DOHH2 (cell line): ENCODE results near the gene RPS2.

Source experiments
- H3F3A ChIP-seq: fragments of 200-600 bp; sonication (generic), shearing (Covaris generic); 2 replicates; pipeline ENCODE4 v1.6.0; 2016; ENCODE audit warnings: antibody characterized with exemption, mild to moderate bottlenecking; ENCODE audit not compliant: control insufficient read depth, insufficient read depth
- H3K27ac ChIP-seq: fragments of 200-600 bp; sonication (generic); 2 replicates; pipeline ENCODE4 v1.5.1; 2014; ENCODE audit warnings: low read depth, mild to moderate bottlenecking, low read length, moderate library complexity
- H3K27me3 ChIP-seq: fragments of 200-600 bp; sonication (generic); 2 replicates; pipeline ENCODE4 v1.6.1; 2014; ENCODE audit warnings: mild to moderate bottlenecking, low read length, mixed read lengths; ENCODE audit not compliant: control insufficient read depth
- H3K36me3 ChIP-seq: fragments of 200-600 bp; sonication (generic); 2 replicates; pipeline ENCODE4 v1.6.1; 2014; ENCODE audit warnings: mild to moderate bottlenecking, low read length, moderate library complexity, mixed read lengths; ENCODE audit not compliant: control insufficient read depth
- H3K4me1 ChIP-seq: fragments of 200-600 bp; sonication (generic); 2 replicates; pipeline ENCODE4 v1.6.1; 2014; ENCODE audit warnings: mild to moderate bottlenecking, low read length, mixed read lengths; ENCODE audit not compliant: control insufficient read depth
- H3K4me2 ChIP-seq: fragments of 200-600 bp; sonication (generic); 2 replicates; pipeline ENCODE4 v1.6.0; 2014; ENCODE audit warnings: mild to moderate bottlenecking, low read length, moderate library complexity
- H3K4me3 ChIP-seq: fragments of 200-600 bp; sonication (generic); 2 replicates; pipeline ENCODE4 v1.5.1; 2014; ENCODE audit warnings: mild to moderate bottlenecking, low read length, mixed read lengths
- H3K79me2 ChIP-seq: fragments of 200-600 bp; sonication (generic); 2 replicates; pipeline ENCODE4 v1.6.1; 2014; ENCODE audit warnings: mild to moderate bottlenecking, low read length, mixed read lengths; ENCODE audit not compliant: control insufficient read depth
- H3K9me2 ChIP-seq: fragments of 200-600 bp; sonication (generic); replicated peaks from 2 replicates; pipeline ENCODE4 v1.6.1; 2014; ENCODE audit warnings: mild to moderate bottlenecking, low read length, mixed read lengths; ENCODE audit not compliant: control insufficient read depth
- H3K9me3 ChIP-seq: fragments of 200-600 bp; sonication (generic); 2 replicates; pipeline ENCODE4 v1.6.1; 2014; ENCODE audit warnings: antibody characterized with exemption, low read length, mixed read lengths; ENCODE audit not compliant: control insufficient read depth, insufficient read depth
- H4K20me1 ChIP-seq: fragments of 200-600 bp; sonication (generic); 2 replicates; pipeline ENCODE4 v1.6.0; 2014; ENCODE audit warnings: low read depth, mild to moderate bottlenecking, antibody characterized with exemption, low read length, moderate library complexity; ENCODE audit not compliant: control insufficient read depth, insufficient read depth
- EZH2phosphoT487 ChIP-seq: fragments of 200-600 bp; sonication (generic); IDR thresholded peaks from 2 replicates; pipeline ENCODE4 v1.6.1; 2017; ENCODE audit warnings: borderline replicate concordance, mild to moderate bottlenecking, antibody characterized with exemption, low read length, moderate library complexity, mixed read lengths
- TF ChIP-seq, protein P1 (sequence below): fragments of 200-600 bp; sonication (generic); IDR thresholded peaks from one replicate; pipeline ENCODE4 v1.5.1; 2014; ENCODE audit warnings: antibody characterized with exemption, mild to moderate bottlenecking, low read depth, low read length; ENCODE audit not compliant: poor library complexity, severe bottlenecking

RPS2 gene

DNA sequence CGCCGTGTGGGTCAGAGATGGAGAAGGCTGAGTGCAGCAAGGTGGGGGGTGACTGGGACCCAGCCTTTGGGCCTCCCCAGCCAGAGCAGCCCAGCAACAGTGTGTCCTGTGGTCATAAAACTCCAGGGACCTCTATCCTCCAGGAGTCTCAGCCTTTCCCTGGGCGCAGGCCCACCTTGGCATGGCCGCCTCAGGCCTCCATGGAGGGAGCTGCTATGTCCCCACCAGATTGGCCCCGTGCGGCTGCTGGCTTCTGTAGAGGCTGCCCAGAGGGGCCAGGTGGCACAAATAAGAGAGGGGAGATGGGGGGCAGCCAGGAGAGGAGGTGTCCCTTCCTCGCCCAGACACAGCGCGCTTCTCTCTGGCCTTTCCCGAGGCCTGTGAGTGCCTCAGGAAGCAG is 22.6 kb upstream of the RPS2 start:
- peaks cover 34% of the 10 kb centered on the region for H3K27me3 ChIP-seq
- no peak overlapping the region for H3K27ac ChIP-seq
- peaks cover 18% of the 10 kb centered on the region for H3F3A ChIP-seq
- no peaks in the 10 kb centered on the region for H3K9me2 ChIP-seq
- no peak overlapping the region for H3K4me2 ChIP-seq
- TF ChIP-seq, protein P1, sequence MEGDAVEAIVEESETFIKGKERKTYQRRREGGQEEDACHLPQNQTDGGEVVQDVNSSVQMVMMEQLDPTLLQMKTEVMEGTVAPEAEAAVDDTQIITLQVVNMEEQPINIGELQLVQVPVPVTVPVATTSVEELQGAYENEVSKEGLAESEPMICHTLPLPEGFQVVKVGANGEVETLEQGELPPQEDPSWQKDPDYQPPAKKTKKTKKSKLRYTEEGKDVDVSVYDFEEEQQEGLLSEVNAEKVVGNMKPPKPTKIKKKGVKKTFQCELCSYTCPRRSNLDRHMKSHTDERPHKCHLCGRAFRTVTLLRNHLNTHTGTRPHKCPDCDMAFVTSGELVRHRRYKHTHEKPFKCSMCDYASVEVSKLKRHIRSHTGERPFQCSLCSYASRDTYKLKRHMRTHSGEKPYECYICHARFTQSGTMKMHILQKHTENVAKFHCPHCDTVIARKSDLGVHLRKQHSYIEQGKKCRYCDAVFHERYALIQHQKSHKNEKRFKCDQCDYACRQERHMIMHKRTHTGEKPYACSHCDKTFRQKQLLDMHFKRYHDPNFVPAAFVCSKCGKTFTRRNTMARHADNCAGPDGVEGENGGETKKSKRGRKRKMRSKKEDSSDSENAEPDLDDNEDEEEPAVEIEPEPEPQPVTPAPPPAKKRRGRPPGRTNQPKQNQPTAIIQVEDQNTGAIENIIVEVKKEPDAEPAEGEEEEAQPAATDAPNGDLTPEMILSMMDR, result no peak
- TF ChIP-seq EZH2phosphoT487, result no peak
- peaks cover 27% of the 10 kb centered on the region for H3K36me3 ChIP-seq
- H3K79me2 ChIP-seq, result peaks cover 17% of the 10 kb centered on the region
- H3K4me1 ChIP-seq, result peaks cover 40% of the 10 kb centered on the region
- H3K4me3 ChIP-seq, result no peak overlapping the region
- no peaks in the 10 kb centered on the region for H3K9me3 ChIP-seq
- H4K20me1 ChIP-seq, result no peaks in the 10 kb centered on the region

DNA sequence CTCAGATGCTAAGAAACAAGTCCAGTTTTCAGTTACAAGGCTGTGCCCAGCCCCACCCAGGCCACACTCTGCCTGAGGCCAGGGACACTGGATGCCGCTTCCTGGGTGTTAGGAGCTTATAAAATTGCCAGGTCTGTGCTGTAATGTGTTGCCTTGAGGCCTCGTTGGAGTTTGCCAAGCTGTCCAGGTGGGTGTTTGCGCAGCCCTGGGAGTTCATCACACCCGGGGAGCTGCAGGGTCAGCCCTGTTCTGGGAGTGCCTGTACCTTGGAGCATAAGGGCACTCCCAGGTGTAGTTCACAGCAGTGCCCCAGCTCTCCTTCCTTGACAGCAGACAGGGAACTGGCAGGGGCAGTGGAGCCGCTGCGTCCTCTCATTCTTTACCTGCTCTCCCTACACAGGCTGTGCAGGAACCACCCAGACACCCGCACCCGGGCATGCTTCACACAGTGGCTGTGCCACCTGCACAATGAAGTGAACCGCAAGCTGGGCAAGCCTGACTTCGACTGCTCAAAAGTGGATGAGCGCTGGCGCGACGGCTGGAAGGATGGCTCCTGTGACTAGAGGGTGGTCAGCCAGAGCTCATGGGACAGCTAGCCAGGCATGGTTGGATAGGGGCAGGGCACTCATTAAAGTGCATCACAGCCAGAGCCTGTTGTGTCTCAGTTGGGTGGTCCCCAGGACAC is 21.0 kb upstream of the RPS2 start:
- Histone ChIP-seq H3K36me3 (peaks cover 27% of the 10 kb centered on the region), H3K9me2 (no peaks in the 10 kb centered on the region), H3K9me3 (no peaks in the 10 kb centered on the region), H3K27ac (no peak overlapping the region), H3K4me3 (peak overlapping the region; percentile 98), H3K27me3 (peaks cover 45% of the 10 kb centered on the region), H3K4me2 (peak overlapping the region; percentile 99), H3F3A (peaks cover 17% of the 10 kb centered on the region), H3K4me1 (peaks cover 34% of the 10 kb centered on the region), H4K20me1 (no peaks in the 10 kb centered on the region), H3K79me2 (peaks cover 17% of the 10 kb centered on the region)
- TF ChIP-seq, protein P1, result no peak
- no peak for TF ChIP-seq EZH2phosphoT487

DNA sequence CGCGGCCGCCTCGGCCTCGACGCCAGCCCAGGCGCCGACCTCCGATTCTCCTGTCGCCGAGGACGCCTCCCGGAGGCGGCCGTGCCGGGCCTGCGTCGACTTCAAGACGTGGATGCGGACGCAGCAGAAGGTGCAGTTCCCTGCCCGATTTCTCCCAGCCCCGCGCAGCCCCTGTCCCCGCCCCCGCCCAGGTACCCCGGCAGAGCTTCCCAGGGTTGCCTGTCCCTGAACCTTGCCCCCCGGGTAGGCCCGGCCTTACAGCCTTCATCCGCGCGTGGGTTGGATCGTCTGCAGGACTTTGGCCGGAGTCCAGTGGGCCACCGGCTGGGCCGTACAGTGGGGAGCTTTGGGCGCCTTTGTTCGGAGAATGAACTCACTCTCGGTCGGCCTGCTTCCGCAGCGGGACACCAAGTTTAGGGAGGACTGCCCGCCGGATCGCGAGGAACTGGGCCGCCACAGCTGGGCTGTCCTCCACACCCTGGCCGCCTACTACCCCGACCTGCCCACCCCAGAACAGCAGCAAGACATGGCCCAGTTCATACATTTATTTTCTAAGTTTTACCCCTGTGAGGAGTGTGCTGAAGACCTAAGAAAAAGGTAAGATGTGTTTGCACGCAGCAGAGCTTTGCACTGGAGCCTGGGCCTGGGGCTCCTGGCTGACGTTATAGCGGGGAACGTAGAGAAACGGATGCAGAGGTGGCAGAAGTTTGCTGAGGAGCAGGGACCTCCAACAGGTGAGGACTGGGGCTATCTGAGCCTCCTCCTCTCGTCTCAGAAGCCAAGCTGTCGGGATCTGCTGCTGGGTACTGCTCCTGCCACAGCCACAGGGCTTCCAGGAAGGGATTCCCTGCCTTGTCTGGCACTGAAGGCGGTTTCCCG is 20.0 kb upstream of the RPS2 start:
- H3K27ac ChIP-seq, result peak overlapping the region; percentile 37
- no peaks in the 10 kb centered on the region for H3K9me2 ChIP-seq
- no peak for TF ChIP-seq EZH2phosphoT487
- TF ChIP-seq, protein P1, result no peak
- H3K79me2 ChIP-seq, result peaks cover 17% of the 10 kb centered on the region
- H3K4me2 ChIP-seq, result peak overlapping the region; percentile 99
- peaks cover 27% of the 10 kb centered on the region for H3K36me3 ChIP-seq
- H3K27me3 ChIP-seq, result peaks cover 44% of the 10 kb centered on the region
- peak overlapping the region; percentile 98 for H3K4me3 ChIP-seq
- peaks cover 30% of the 10 kb centered on the region for H3K4me1 ChIP-seq
- H4K20me1 ChIP-seq, result no peaks in the 10 kb centered on the region
- peaks cover 17% of the 10 kb centered on the region for H3F3A ChIP-seq
- no peaks in the 10 kb centered on the region for H3K9me3 ChIP-seq
